ENCODE measurements around the gene TSC22D4. TPM values are rescaled to one million over a fixed set of nuclear protein-coding genes. Genes with fewer than 3 reads are reported as not detected.

The TSC22D4 gene
- total and polyA plus RNA-seq, 2 donors (not counting 1 experiment from before 2014, with no cell fraction given) = 13.2 to 21.1 TPM

DNA sequence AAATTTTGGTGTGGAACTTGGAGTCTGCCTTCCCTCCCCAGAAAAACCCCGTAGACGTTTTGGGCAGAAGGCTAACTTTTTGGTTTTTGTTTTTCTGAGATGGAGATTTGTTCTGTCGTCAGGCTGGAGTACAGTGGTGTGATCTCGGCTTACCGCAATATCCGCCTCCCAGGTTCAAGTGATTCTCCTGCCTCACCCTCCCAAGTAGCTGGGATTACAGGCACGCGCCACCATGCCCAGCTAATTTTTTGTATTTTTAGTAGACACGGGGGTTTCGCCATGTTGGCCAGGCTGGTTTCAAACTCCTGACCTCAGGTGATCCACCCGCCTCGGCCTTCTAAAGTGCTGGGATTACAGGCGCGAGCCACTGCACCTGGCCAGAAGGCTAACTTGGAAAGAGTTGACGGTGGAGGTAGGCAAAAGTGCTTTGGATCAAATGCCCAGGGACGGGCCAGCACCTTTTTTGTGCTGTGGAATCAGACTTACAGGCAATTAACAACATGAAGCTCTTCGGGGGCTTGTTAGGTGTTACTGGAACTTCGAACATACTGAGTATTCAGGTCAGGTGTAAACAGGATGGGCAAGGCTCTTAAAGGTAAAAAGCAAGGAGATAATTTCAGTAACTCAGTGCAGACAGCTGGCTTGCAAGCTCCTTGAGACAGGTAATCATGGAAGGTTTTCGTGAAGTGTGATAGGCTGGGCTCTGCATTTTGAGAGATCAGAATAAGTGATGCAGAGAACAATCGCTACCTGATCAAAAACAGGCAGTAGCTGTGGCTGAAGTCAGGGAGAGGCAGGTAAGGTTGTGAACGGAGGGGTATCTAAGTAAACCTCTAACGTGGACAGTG lies 44.5 kb downstream of the TSC22D4 start:
- H3K9me3 ChIP-seq (ENCODE audit: control insufficient read depth, insufficient read depth, low read depth, low read length) = no peaks in the 10 kb centered on the region
- H4K20me1 ChIP-seq (ENCODE audit: control insufficient read depth, extremely low read depth, insufficient read depth, low read length) = no peaks in the 10 kb centered on the region
- no peak overlapping the region for H3K27ac ChIP-seq (ENCODE audit: insufficient read depth, low read length)
- H3K4me1 ChIP-seq (ENCODE audit: control insufficient read depth, extremely low read depth, insufficient read depth, low read length) = peaks cover 6% of the 10 kb centered on the region
- no peak for DNase-seq (ENCODE audit: low read depth in 2 of 2)
- H3K4me2 ChIP-seq (ENCODE audit: extremely low read depth, insufficient read depth, low read length) = peak overlapping the region; percentile 86
- peaks cover 15% of the 10 kb centered on the region for H3K36me3 ChIP-seq (ENCODE audit: control insufficient read depth, insufficient read depth, low read length)
- H3K27me3 ChIP-seq (ENCODE audit: control insufficient read depth, insufficient read depth, low read length) = no peaks in the 10 kb centered on the region
- peak overlapping the region; percentile 58 to 85 (median 76) for H3K4me3 ChIP-seq (replicated peaks in 1 of 4; ENCODE audit: control extremely low read depth in 1 of 4, insufficient read depth in 1 of 4, low read depth in 3 of 4, low read length in 4 of 4)
- peaks cover 51% of the 10 kb centered on the region for H3K79me2 ChIP-seq (ENCODE audit: control insufficient read depth, insufficient read depth, low read length)
- H2AFZ ChIP-seq (ENCODE audit: low read length) = no peak overlapping the region
- TF ChIP-seq, protein P1, sequence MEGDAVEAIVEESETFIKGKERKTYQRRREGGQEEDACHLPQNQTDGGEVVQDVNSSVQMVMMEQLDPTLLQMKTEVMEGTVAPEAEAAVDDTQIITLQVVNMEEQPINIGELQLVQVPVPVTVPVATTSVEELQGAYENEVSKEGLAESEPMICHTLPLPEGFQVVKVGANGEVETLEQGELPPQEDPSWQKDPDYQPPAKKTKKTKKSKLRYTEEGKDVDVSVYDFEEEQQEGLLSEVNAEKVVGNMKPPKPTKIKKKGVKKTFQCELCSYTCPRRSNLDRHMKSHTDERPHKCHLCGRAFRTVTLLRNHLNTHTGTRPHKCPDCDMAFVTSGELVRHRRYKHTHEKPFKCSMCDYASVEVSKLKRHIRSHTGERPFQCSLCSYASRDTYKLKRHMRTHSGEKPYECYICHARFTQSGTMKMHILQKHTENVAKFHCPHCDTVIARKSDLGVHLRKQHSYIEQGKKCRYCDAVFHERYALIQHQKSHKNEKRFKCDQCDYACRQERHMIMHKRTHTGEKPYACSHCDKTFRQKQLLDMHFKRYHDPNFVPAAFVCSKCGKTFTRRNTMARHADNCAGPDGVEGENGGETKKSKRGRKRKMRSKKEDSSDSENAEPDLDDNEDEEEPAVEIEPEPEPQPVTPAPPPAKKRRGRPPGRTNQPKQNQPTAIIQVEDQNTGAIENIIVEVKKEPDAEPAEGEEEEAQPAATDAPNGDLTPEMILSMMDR (conservative IDR thresholded peaks at IDR 0.05 in 1 of 2, IDR thresholded peaks at IDR 0.05 in 1 of 2; ENCODE audit: low read depth in 1 of 2, low read length in 2 of 2) = no peak
- TF ChIP-seq EZH2 (IDR thresholded peaks at IDR 0.05; ENCODE audit: low read length, missing control alignments) = no peak
- H3K9ac ChIP-seq (ENCODE audit: insufficient read depth, low read length) = no peak overlapping the region

- Histone ChIP-seq H3K4me1 (ENCODE audit: control insufficient read depth, extremely low read depth, insufficient read depth, low read length) (peaks cover 6% of the 10 kb centered on the region), H2AFZ (ENCODE audit: low read length) (no peak overlapping the region), H3K79me2 (ENCODE audit: control insufficient read depth, insufficient read depth, low read length) (peaks cover 51% of the 10 kb centered on the region), H3K4me3 (replicated peaks in 1 of 4; ENCODE audit: control extremely low read depth in 1 of 4, insufficient read depth in 1 of 4, low read depth in 3 of 4, low read length in 4 of 4) (no peak overlapping the region), H3K9me3 (ENCODE audit: control insufficient read depth, insufficient read depth, low read depth, low read length) (no peaks in the 10 kb centered on the region), H3K36me3 (ENCODE audit: control insufficient read depth, insufficient read depth, low read length) (peaks cover 15% of the 10 kb centered on the region), H3K4me2 (ENCODE audit: extremely low read depth, insufficient read depth, low read length) (no peak overlapping the region), H3K27ac (ENCODE audit: insufficient read depth, low read length) (no peak overlapping the region), H4K20me1 (ENCODE audit: control insufficient read depth, extremely low read depth, insufficient read depth, low read length) (no peaks in the 10 kb centered on the region), H3K27me3 (ENCODE audit: control insufficient read depth, insufficient read depth, low read length) (no peaks in the 10 kb centered on the region), H3K9ac (ENCODE audit: insufficient read depth, low read length) (no peak overlapping the region)
- TF ChIP-seq EZH2 (IDR thresholded peaks at IDR 0.05; ENCODE audit: low read length, missing control alignments) = no peak
- TF ChIP-seq, protein P1 (conservative IDR thresholded peaks at IDR 0.05 in 1 of 2, IDR thresholded peaks at IDR 0.05 in 1 of 2; ENCODE audit: low read depth in 1 of 2, low read length in 2 of 2) = no peak
- DNase-seq (ENCODE audit: low read depth in 2 of 2) = no peak
These were observed 45.3 kb downstream of the TSC22D4 start for GRCh38 chr7:100433592-100434296.

DNA sequence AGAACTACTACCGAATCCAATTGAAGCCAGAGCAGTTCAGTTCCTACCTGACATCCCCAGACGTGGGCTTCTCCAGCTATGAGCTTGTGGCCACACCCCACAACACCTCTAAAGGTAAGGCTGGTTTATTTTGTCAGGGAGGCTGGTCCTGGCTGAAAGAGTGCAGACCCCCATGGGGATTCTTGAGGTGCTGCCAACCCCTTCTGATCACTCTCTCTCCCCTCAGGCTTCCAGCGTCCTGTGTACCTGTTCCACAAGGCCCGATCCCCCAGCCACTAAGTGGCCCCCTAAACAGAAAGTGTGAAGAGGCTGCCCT lies 45.8 kb downstream of the TSC22D4 start:
- no peak overlapping the region for H3K9ac ChIP-seq (ENCODE audit: insufficient read depth, low read length)
- H3K36me3 ChIP-seq (ENCODE audit: control insufficient read depth, insufficient read depth, low read length) = peaks cover 15% of the 10 kb centered on the region
- H3K79me2 ChIP-seq (ENCODE audit: control insufficient read depth, insufficient read depth, low read length) = peaks cover 51% of the 10 kb centered on the region
- no peak overlapping the region for H3K27ac ChIP-seq (ENCODE audit: insufficient read depth, low read length)
- no peak for DNase-seq (ENCODE audit: low read depth in 2 of 2)
- peaks cover 6% of the 10 kb centered on the region for H3K4me1 ChIP-seq (ENCODE audit: control insufficient read depth, extremely low read depth, insufficient read depth, low read length)
- H3K4me2 ChIP-seq (ENCODE audit: extremely low read depth, insufficient read depth, low read length) = no peak overlapping the region
- no peak overlapping the region for H3K4me3 ChIP-seq (replicated peaks in 1 of 4; ENCODE audit: control extremely low read depth in 1 of 4, insufficient read depth in 1 of 4, low read depth in 3 of 4, low read length in 4 of 4)
- H4K20me1 ChIP-seq (ENCODE audit: control insufficient read depth, extremely low read depth, insufficient read depth, low read length) = no peaks in the 10 kb centered on the region
- TF ChIP-seq, protein P1 (conservative IDR thresholded peaks at IDR 0.05 in 1 of 2, IDR thresholded peaks at IDR 0.05 in 1 of 2; ENCODE audit: low read depth in 1 of 2, low read length in 2 of 2) = no peak
- no peak for TF ChIP-seq EZH2 (IDR thresholded peaks at IDR 0.05; ENCODE audit: low read length, missing control alignments)
- no peak overlapping the region for H2AFZ ChIP-seq (ENCODE audit: low read length)
- no peaks in the 10 kb centered on the region for H3K27me3 ChIP-seq (ENCODE audit: control insufficient read depth, insufficient read depth, low read length)
- H3K9me3 ChIP-seq (ENCODE audit: control insufficient read depth, insufficient read depth, low read depth, low read length) = no peaks in the 10 kb centered on the region

Measured in fibroblast of lung (primary cell).